Osteoblast (primary cell): ENCODE data around the gene S100A9. TPM values are rescaled to one million over a fixed set of nuclear protein-coding genes. Genes with fewer than 3 reads are reported as not detected.

Experiments
- DNase-seq: peaks from one replicate; pipeline ENCODE4 v3.0.0; 2011; ENCODE audit warnings: low spot score, mixed read lengths; ENCODE audit not compliant: insufficient read length; ENCODE audit errors: missing footprints
- H2AFZ ChIP-seq: 2 replicates; pipeline ENCODE4 v1.6.0; 2011; ENCODE audit warnings: mild to moderate bottlenecking, low read length
- H3K27ac ChIP-seq: 2 replicates; pipeline ENCODE4 v1.5.1; 2011; ENCODE audit warnings: mild to moderate bottlenecking, low read depth, low read length, moderate library complexity
- H3K27me3 ChIP-seq: 2 replicates; pipeline ENCODE4 v1.6.0; 2012; ENCODE audit warnings: mild to moderate bottlenecking, control low read depth, inconsistent platforms, low read length, moderate library complexity; ENCODE audit not compliant: insufficient read depth
- H3K36me3 ChIP-seq: 2 replicates; pipeline ENCODE4 v1.5.1; 2011; ENCODE audit warnings: mild to moderate bottlenecking, low read length, control low read depth, moderate library complexity; ENCODE audit not compliant: insufficient read depth
- H3K4me1 ChIP-seq: 2 replicates; pipeline ENCODE4 v1.5.1; 2011; ENCODE audit warnings: mild to moderate bottlenecking, low read length, control low read depth, moderate library complexity; ENCODE audit not compliant: insufficient read depth
- H3K4me2 ChIP-seq: 2 replicates; pipeline ENCODE4 v1.6.0; 2011; ENCODE audit warnings: mild to moderate bottlenecking, low read length; ENCODE audit not compliant: insufficient read depth
- H3K4me3 ChIP-seq: fragments of 200-600 bp; sonication (generic); 3 replicates; pipeline ENCODE4 v1.5.1; 2012; ENCODE audit warnings: mild to moderate bottlenecking, low read length, inconsistent platforms; ENCODE audit not compliant: insufficient read depth
- H3K79me2 ChIP-seq: 2 replicates; pipeline ENCODE4 v1.6.0; 2012; ENCODE audit warnings: mild to moderate bottlenecking, low read length, control low read depth, inconsistent platforms; ENCODE audit not compliant: insufficient read depth
- H3K9me3 ChIP-seq: 2 replicates; pipeline ENCODE4 v1.5.1; 2011; ENCODE audit warnings: low read depth, low read length, control low read depth
- H4K20me1 ChIP-seq: 2 replicates; pipeline ENCODE4 v1.6.0; 2012; ENCODE audit warnings: mild to moderate bottlenecking, low read length, control low read depth; ENCODE audit not compliant: insufficient read depth
- CTCF ChIP-seq: IDR thresholded peaks from 2 replicates; pipeline ENCODE4 v1.5.1; 2011; ENCODE audit warnings: mild to moderate bottlenecking, low read depth, low read length, moderate library complexity; ENCODE audit errors: extremely low read depth
- total RNA-seq: library from RNA; depleted of rRNA; stranded (reverse); fragments of >200 nt; gene quantifications from 2 replicates; pipeline ENCODE4 v1.2.3, GENCODE V29; 2012

The S100A9 gene
- total RNA-seq, 1 donor: 0.36 TPM

GRCh38 chr1:153356392-153357075 lies 1.1 kb upstream of the S100A9 start:
- Histone ChIP-seq H3K4me2 (no peak overlapping the region), H2AFZ (no peak overlapping the region), H3K4me3 (no peak overlapping the region), H3K79me2 (no peaks in the 10 kb centered on the region), H3K36me3 (no peaks in the 10 kb centered on the region), H3K4me1 (no peaks in the 10 kb centered on the region), H3K27me3 (no peaks in the 10 kb centered on the region), H3K9me3 (no peaks in the 10 kb centered on the region), H4K20me1 (no peaks in the 10 kb centered on the region), H3K27ac (no peak overlapping the region)
- peak; percentile 53 for DNase-seq
- no peak for TF ChIP-seq CTCF

- no peak for TF ChIP-seq CTCF
- Histone ChIP-seq H3K79me2 (no peaks in the 10 kb centered on the region), H3K4me2 (no peak overlapping the region), H3K36me3 (no peaks in the 10 kb centered on the region), H4K20me1 (no peaks in the 10 kb centered on the region), H3K4me1 (no peaks in the 10 kb centered on the region), H2AFZ (no peak overlapping the region), H3K27ac (no peak overlapping the region), H3K9me3 (no peaks in the 10 kb centered on the region), H3K4me3 (no peak overlapping the region), H3K27me3 (no peaks in the 10 kb centered on the region)
- DNase-seq: peak; percentile 56
Measured at GRCh38 chr1:153357076-153357852, 390 bp upstream of the S100A9 start.

GRCh38 chr1:153358691-153358975 lies 979 bp downstream of the S100A9 start:
- Histone ChIP-seq H4K20me1 (no peaks in the 10 kb centered on the region), H3K27me3 (no peaks in the 10 kb centered on the region), H2AFZ (no peak overlapping the region), H3K4me3 (no peak overlapping the region), H3K9me3 (no peaks in the 10 kb centered on the region), H3K79me2 (no peaks in the 10 kb centered on the region), H3K4me2 (no peak overlapping the region), H3K27ac (no peak overlapping the region), H3K4me1 (no peaks in the 10 kb centered on the region), H3K36me3 (no peaks in the 10 kb centered on the region)
- no peak for TF ChIP-seq CTCF
- peak; percentile 72 for DNase-seq

- TF ChIP-seq CTCF: no peak
- no peak overlapping the region for H3K27ac ChIP-seq
- H3K36me3 ChIP-seq: no peaks in the 10 kb centered on the region
- H2AFZ ChIP-seq: no peak overlapping the region
- no peak overlapping the region for H3K4me2 ChIP-seq
- no peaks in the 10 kb centered on the region for H3K9me3 ChIP-seq
- no peaks in the 10 kb centered on the region for H4K20me1 ChIP-seq
- no peak for DNase-seq
- H3K27me3 ChIP-seq: no peaks in the 10 kb centered on the region
- H3K4me1 ChIP-seq: no peaks in the 10 kb centered on the region
- H3K4me3 ChIP-seq: no peak overlapping the region
- no peaks in the 10 kb centered on the region for H3K79me2 ChIP-seq
Measured at GRCh38 chr1:153359241-153359640, 1.6 kb downstream of the S100A9 start.
